Epidermal melanocyte (primary cell): ENCODE measurements around the gene CCDC146.
"Not testable (repeated sequence)": the region's sequence is repeated elsewhere in the genome, so short reads cannot be mapped to it uniquely, and the experiment has no call there.

Source experiments
- DNase-seq: peaks from one replicate; pipeline ENCODE4 v3.0.0; 2011; ENCODE audit warnings: low spot score; ENCODE audit not compliant: insufficient read length

Gene CCDC146

DNA sequence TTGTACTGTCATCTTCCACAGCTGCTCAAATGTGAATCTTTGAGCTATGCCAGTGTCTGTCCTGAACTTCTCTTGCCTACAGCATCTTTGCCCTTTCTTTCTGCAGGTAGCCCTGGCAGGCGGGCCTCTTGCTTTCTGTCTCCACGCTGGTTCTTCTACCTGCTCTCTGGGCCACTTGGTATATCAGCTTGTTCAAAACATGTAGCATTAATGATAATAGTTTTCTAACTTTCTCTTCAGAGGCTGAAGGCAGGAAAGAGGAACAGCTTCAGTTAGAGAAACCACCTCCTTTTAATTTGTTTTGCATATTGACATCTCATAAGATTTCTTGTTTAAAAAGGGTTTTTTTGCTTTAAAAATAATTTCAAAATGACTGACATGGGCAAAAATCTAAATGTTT is 78.1 kb downstream of the CCDC146 start:
- no peak for DNase-seq

DNA sequence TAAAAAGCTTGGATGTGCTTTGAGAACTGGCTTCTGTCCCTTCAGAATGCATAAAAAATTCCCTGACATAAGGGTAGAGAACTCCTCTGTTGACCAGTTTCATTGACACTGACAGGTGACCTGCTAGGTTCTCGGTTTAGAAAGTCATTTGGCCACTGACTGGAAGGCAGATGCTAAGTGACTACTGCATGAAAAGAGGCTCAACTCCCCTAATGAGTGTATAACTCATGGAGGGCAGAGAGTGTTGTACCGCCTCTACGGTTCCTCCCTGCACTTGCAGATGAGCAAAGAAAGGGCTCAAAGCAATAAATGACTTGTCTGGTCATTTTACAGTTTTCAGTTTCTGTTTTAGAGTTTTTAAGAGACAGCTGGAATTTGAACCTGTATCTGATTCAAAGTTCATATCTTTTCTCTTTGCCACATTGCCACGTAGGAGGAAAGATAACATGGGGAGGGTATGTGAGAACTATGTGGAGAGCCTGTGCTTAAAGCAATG is 80.1 kb downstream of the CCDC146 start:
- no peak for DNase-seq

DNA sequence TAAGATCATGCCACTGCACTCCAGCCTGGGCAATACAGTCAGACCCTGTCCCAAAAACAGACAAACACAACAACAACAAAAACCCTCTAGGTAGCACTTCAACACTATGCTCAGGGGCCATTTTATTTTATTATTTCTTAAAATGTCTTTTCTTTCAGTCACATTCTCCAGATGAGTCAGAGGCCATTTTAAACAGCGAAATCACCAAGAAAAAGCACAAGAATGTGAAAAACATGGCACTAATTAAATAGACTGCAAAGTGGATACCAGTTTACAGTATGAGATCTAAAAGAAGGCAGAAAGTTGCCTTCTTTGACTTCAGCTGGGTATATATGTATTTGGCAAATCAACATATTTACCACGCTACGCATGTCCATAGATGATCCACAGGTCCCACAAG is 83.3 kb downstream of the CCDC146 start:
- no peak for DNase-seq

DNA sequence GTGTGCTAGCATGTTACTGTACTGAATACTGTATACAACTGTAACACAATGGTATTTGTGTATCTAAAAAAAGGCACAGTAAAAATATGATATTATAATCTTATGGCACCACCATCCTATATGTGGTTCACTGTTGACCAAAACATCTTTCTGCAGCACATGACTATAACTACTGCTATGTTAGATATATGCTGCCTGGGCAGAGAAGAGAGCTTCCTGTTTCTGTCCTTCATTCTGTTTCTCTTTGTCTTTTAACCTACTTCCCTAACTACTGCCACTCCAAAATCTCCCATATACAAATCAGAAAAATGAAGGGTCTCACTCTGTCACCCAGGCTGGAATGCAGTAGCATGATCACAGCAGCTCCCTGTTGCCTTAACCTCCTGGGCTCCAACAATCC is 86.0 kb downstream of the CCDC146 start:
- DNase-seq: no peak

DNA sequence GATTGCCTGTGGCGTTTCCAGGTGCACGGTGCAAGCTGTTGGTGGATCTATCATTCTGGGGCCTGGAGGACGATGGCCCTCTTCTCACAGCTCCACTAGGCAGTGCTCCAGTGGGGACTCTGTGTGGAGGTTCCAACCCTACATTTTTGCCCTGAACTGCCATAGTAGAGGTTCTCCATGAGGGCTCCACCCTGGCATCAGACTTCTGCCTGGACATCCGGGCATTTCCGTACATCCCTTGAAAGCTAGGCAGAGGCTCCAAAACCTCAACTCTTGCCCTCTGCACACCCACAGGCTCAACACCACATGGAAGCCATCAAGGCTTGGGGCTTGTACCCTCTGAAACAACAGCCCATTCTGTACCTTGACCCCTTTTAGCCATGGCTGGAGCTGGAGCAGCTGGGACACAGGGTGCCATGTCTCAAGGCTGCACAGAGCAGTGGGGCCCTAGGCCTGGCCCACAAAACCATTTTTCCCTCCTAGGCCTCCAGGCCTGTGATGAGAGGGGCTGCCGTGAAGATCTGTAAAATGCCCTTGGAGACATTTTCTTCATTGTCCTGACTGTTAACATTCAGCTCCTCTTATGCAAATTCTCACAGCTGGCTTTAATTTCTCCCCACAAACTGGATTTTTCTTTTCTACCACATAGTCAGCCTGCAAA is 87.2 kb downstream of the CCDC146 start:
- DNase-seq: no peak

DNA sequence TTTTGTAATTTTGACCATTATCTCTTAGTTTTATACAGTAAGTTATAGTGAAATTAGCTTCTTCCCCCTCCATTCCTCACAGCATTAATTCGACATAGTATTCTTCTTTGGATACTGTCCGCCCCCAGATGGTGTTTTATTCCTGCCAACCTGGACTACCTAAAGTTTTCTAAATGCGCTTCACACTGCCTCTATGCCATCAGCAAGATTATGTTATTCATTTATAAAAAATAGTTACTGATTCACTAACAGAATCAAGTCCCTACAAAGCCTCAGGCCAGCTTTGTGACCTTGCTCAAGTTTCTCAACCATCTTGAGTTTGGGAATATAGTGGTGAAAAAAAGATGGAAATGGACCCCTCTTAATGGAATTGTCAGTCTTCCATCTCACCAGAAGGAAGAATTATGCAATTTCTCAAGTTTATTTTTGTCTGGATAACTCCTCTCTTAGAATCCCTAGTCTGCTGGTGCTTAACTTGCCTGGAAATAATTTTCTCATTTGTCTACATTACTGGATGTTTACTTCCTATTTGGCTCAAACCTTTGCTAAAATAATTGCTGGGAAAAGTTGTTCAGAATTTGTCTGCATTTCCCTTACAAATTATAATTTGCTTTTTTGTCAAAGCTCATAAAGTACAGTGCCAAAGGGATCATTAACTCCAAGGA is 93.9 kb downstream of the CCDC146 start:
- DNase-seq: no peak

DNA sequence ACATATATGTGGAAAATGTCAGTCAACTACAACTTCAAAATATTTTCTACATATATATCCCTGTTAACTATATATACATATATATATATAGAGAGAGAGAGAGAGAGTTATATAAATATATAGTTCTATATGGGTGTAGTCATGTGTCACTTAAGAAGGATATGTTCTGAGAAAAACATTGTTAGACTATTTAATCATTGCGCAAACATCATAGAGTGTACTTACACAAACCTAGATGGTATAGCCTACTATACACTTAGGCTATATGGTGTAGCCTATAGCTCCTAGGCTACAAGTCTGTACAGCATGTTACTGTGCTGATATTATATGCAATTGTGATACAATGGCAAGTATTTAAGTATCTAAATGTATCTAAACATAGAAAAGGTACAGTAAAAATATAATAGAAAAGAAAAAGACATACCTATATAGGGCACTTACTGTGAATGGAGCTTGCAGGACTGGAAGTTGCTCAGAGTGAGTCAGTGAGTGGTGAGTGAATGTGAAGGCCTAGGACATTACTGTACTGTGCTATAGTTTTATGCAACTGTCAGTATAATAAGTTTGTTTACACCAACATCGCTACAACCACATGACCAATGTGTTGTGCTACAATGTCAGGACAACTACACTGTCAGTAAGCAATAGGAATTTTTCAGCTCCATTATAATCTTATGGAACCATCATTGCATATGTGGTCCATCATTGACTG is 95.2 kb downstream of the CCDC146 start:
- no peak for DNase-seq

DNA sequence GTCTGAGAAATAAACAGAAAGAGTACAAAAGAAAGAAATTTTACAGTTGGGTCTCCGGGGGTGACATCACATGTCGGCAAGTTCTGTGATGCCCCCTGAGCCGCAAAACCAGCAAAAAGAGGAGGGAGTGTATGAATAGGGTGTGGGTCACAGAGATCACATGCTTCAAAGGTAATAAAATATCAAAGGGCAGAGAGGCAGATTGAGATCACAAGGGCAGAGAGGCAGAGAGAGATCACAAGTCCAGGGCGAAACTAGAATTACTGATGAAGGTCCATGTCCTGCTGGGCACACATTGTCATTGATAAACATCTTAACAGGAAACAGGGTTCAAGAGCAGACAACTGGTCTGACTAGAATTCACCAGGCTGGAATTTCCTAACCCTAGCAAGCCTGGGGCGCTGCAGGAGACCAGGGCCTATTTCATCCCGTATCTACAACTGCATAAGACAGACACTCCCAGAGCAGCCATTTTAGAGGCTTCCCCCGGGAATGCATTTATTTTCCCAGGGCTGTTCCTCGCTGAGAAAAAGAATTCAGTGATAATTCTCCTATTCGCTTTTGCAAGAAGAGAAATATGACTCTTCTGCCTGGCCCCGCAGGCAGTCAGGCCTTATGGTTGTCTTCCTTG is 97.4 kb downstream of the CCDC146 start:
- DNase-seq: not testable (repeated sequence)

DNA sequence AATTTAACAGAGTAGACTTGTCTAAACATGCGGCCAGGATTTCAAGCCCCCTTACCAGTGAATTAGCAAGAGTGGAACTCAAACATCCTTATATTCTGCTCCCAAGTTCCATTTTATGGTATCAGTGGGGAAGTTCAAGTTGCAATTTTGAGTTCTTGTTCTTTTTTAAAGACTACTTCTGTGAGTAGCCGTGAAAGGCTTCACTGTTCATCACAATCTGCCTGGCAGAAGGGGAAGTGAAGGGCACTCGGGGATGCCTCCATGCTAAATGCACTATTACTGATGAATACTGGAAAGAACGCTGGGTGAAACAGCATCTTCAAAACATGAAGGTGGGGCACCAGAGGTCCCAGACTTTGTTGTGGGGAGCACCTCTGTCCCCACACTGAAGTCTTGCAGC is 99.7 kb downstream of the CCDC146 start:
- DNase-seq: no peak

DNA sequence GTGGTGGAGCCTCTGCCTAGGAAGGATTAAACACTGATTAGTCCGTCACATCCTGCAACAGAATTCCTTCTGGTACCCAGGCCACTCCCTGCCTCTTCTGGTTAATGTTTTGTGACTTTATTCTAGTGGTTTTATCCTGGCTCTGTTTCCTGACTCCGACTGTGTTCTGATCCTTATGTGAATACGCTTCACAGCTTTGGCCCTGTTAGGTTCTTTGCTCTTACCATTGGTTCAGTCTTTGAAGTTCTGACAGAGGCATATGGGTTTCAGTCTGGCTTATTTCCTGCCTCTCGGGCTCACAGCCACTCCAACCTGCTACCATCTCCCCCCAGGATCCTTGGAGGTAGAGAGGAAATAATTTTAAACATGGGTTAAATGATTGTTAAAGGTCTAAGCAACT is 100.4 kb downstream of the CCDC146 start:
- no peak for DNase-seq

DNA sequence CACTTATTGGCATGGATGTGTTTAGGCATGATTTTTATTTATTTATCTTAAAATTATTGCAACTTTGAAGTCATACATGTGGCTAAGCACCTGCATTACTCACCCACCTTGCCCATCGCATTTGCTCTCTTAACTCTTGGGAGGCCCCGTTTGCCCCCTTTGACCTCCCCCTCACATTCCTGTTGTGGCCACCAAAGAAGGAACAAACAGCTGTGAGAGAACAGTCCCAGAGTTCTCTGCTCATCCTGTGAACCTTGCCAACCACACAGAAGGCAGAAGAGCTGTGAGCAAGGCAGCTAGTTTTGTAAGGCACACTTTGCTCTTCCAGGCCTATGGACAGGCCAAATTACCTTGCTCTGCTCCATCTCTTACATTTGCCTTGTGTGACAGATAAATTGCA is 100.8 kb downstream of the CCDC146 start:
- DNase-seq: no peak

DNA sequence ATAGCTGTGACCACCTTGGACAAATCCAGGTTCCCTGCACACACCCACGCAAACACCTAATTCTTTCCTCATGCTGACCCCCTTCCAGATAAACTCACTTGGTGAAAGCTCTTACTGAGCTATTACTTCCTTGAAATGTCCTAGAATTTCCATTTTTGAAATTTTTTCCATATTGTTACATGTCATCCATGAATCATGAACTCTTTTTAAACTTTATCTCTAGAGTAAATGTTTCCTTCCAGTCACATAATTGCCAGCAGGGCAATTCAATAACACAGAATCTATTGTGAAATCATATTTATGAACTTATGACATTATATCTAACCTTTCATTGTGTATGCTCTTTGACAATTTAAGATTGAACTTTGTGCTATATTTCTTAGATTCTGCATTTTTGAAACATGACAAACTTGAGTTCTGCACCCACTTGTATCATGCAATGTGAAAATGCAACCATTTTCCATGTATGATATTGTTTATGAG is 104.0 kb downstream of the CCDC146 start:
- no peak for DNase-seq

DNA sequence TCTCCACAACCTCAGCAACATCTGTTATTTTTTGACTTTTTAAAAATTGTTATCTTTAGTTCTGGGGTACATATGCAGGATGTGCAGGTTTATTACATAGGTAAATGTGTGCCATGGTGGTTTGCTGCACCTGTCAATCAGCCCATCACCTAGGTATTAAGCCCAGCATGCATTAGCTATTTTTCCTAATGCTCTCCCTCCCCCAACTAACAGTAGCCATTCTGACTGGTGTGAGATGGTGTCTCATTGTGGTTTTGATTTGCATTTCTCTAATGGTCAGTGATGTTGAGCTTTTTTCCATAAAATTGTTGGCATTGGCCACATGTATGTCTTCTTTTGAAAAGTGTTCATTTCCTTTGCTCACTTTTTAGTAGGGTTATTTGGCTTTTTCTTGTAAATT is 106.4 kb downstream of the CCDC146 start:
- DNase-seq: not testable (repeated sequence)

DNA sequence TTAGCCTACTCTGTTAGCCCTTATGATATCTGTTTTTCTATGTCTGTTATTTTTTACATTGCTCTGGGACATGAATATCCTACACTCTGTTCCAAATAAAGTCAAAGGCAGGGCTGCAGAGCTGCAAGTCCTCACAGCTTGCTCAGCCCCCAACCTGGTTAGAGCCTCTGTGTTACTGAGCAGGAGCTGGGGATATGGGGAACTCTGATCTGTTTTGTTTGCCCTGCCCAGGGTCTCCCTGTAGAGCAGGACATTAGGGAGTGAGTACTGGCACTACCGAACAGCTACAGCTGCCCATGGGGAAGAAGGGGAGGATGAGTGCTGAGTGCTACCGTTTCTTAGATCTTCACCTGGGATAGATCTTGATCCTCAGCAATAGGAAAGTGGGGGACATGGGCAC is 110.1 kb downstream of the CCDC146 start:
- no peak for DNase-seq

DNA sequence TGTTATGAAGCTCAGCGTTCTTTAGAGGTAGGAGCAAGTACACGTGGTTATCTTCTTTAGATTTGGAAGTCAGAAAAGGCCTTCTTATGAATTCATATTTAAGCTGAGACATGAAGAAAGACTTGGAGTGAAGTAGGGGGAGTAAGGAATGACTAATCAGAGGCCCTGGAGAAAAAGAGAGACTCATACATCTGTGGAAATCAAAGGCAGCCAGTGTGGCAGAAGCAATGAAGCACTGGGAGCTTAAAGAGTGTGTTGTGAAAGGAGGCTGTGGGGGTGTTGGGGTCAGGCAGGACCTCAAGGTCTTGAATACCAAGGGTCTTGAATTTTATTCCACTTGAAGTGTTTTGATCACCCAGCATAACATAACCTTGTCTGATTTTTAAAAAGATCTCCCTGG is 112.9 kb downstream of the CCDC146 start:
- DNase-seq: no peak

DNA sequence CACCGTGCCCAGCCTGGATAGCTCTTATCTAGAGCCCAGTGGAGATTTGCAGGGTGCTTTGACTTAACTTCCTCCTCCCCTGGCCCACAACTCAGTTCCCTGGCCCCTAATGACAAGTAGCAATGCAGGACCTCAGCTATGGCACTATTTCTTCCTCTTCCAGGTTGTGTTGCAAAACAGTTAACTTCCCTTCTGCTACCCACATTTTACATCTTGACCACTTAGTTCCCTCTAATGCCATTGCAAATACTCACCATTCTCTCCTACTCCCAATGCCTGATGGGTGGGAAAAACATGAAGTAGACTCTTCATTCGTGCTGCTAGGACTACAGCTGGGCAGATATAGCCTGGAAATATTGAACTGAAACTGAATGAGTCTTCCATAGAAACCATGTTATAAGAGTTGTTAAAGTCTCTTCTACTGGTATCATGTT is 116.3 kb downstream of the CCDC146 start:
- DNase-seq: no peak

DNA sequence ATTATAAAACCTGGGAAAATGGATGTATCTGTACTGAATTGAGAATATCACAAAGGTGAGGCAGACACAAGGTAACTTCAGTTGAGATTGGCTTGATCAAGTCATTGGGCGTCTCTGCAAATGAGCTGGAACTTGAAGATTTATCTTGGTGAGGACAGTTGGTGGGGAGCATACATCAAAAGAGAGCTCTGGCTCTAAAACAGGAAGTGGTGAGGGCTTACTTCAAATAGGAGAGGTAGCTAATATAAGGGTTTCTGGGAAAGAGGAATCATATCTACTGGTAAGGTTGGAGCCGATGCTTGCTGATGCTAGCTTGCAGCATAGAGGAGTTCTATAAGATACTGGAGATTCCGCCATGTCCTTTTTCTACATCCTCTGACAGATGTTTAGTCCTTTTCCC is 117.1 kb downstream of the CCDC146 start:
- no peak for DNase-seq

DNA sequence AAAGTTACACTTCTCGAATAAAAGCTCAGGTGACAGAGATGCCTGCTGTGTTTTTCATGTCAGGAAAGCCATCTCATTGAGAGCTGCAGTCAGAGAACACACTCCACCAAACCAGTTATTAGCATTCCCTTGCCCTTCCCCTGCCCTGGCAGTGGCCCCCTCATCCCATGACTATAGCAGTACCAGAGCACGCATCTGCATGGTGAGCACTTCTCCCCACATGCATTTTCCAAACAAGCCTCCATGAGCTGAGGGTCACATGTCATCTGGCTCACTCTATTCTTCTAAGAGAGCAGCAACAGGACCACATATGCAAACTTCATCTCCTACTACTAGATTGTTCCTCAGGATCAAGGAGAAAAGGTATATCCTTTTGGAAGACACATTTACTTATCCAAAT is 119.7 kb downstream of the CCDC146 start:
- no peak for DNase-seq

DNA sequence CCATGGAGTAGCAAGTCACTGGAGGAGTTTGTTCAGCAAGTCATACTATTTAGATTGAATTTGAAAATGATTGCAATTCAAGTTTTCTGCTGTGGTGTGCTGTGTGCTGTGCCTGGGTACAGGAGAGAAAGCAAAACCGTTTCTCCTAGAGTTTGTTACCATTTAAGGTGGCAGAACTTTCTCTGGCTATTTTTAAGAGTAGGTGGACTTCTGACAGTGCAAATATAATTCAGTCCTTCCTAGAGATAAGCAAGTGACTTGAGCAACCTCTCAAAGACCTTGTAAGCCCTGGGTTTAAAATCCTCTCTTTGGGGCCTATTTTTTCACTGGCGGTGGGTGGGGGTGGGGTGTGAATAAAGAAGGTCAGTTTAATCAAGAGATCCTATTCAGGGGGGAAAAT is 120.1 kb downstream of the CCDC146 start:
- DNase-seq: no peak

DNA sequence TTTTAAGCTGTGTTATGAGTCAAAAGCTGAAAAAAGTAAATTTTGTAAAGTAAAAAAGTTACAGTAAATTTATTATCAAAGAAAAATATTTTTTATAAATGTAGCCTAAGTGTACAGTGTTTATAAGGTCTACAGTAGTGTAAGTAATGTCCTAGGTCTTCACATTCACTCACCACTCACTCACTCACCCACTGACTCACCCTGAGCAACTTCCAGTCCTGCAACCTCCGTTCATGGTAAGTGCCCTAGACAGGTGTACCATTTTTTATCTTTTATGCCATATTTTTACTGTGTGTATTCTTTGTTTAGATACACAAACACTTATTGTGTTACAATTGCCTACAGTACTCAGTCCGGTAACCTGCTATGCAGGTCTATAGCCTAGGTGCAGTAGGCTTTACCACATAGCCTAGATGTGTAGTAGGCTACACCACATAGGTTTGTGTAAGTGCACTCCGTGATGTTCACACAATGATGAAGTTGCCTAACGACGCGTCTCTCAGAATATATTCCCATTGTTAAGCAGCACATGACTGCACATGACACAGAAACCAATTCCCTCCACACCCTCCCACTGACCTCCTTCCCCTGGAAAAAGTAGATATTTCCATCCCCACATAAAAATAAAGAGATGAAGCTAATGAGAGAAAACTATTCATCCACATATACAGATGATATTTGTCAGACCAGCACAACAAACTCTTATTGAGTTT is 122.0 kb downstream of the CCDC146 start:
- DNase-seq: no peak

DNA sequence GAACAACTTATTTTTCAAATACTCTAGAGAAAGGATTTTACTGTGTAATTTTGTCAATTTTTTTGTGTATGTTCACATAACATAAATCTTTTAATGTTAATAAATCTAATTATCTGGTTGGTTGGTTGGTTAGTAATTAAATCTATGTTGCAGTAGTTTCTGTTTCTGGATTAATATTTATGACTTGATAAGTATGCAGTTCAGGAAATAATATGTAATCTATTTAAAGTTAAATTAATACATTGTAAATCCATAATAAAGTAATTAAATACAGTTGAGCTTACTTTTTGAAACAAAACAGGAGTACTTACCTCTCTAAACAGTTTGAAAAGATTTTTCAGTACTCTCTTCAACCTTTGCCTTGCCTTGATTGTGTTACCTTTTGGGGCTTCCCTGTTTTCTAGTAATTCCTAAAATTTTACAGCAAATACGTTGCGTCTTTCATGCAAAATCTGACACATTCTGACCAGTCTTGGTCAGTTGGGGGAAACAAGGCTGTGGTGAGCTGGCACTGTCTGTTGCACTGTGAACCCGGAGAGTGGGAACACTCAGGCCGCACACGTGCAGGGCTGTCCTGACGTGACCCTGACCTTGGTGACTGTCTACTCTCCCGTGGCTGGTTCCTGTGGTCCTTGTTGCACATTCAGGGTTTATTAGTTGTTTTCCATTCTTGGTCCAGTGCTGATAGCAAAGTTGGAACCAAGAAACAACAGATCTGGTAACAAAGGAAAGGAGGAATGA is 122.8 kb downstream of the CCDC146 start:
- DNase-seq: no peak
